Measurements from ENCODE around the gene ATAD1.

Gene ATAD1

GRCh38 chr10:87757685-87758084 lies 60.3 kb downstream of the ATAD1 start:
- H3K79me2 ChIP-seq (ENCODE audit: insufficient read depth, low read length), result no peaks in the 10 kb centered on the region
- H3K27ac ChIP-seq (ENCODE audit: low read depth, low read length, poor library complexity, severe bottlenecking), result no peak overlapping the region
- H3K9me2 ChIP-seq (ENCODE audit: low read depth, low read length), result no peaks in the 10 kb centered on the region
- TF ChIP-seq EZH2 (IDR thresholded peaks at IDR 0.05; ENCODE audit: borderline replicate concordance, low read length) (no peak), CTCF (IDR thresholded peaks at IDR 0.05; ENCODE audit: low read length) (no peak)
- H2AFZ ChIP-seq (ENCODE audit: low read length), result no peak overlapping the region
- no peaks in the 10 kb centered on the region for H3F3A ChIP-seq (ENCODE audit: insufficient read depth, low read length)
- H3K9ac ChIP-seq (ENCODE audit: low read length), result no peak overlapping the region
- H3K9me3 ChIP-seq (ENCODE audit: low read length), result no peaks in the 10 kb centered on the region
- H3K36me3 ChIP-seq (ENCODE audit: insufficient read depth, low read length), result peaks cover 50% of the 10 kb centered on the region
- H3K4me2 ChIP-seq (ENCODE audit: low read length), result no peak overlapping the region
- no peak overlapping the region for H3K4me3 ChIP-seq (ENCODE audit: low read depth, low read length, poor library complexity, severe bottlenecking)
- H3K4me1 ChIP-seq (ENCODE audit: insufficient read depth, low read length, severe bottlenecking), result no peaks in the 10 kb centered on the region
- no peaks in the 10 kb centered on the region for H3K27me3 ChIP-seq (ENCODE audit: insufficient read depth, low read length)
- no peaks in the 10 kb centered on the region; the same call in 1 of the 2 replicates for H4K20me1 ChIP-seq (ENCODE audit: insufficient read depth, low read length)

GRCh38 chr10:87753995-87754866 lies 63.8 kb downstream of the ATAD1 start:
- Histone ChIP-seq H3K4me1 (ENCODE audit: insufficient read depth, low read length, severe bottlenecking) (no peaks in the 10 kb centered on the region), H3K27ac (ENCODE audit: low read depth, low read length, poor library complexity, severe bottlenecking) (no peak overlapping the region), H3K79me2 (ENCODE audit: insufficient read depth, low read length) (no peaks in the 10 kb centered on the region), H3K9me2 (ENCODE audit: low read depth, low read length) (no peaks in the 10 kb centered on the region), H3K36me3 (ENCODE audit: insufficient read depth, low read length) (peaks cover 39% of the 10 kb centered on the region), H2AFZ (ENCODE audit: low read length) (no peak overlapping the region), H3K4me3 (ENCODE audit: low read depth, low read length, poor library complexity, severe bottlenecking) (no peak overlapping the region), H3K4me2 (ENCODE audit: low read length) (no peak overlapping the region), H3F3A (ENCODE audit: insufficient read depth, low read length) (no peaks in the 10 kb centered on the region), H4K20me1 (ENCODE audit: insufficient read depth, low read length) (no peaks in the 10 kb centered on the region; the same call in 1 of the 2 replicates), H3K27me3 (ENCODE audit: insufficient read depth, low read length) (no peaks in the 10 kb centered on the region), H3K9ac (ENCODE audit: low read length) (no peak overlapping the region), H3K9me3 (ENCODE audit: low read length) (no peaks in the 10 kb centered on the region)
- TF ChIP-seq CTCF (IDR thresholded peaks at IDR 0.05; ENCODE audit: low read length) (no peak), EZH2 (IDR thresholded peaks at IDR 0.05; ENCODE audit: borderline replicate concordance, low read length) (no peak)

- Histone ChIP-seq H3K4me2 (ENCODE audit: low read length) (no peak overlapping the region), H3K4me1 (ENCODE audit: insufficient read depth, low read length, severe bottlenecking) (no peaks in the 10 kb centered on the region), H3K36me3 (ENCODE audit: insufficient read depth, low read length) (peaks cover 39% of the 10 kb centered on the region), H3K4me3 (ENCODE audit: low read depth, low read length, poor library complexity, severe bottlenecking) (no peak overlapping the region), H3K27ac (ENCODE audit: low read depth, low read length, poor library complexity, severe bottlenecking) (no peak overlapping the region), H3K9me2 (ENCODE audit: low read depth, low read length) (no peaks in the 10 kb centered on the region), H3F3A (ENCODE audit: insufficient read depth, low read length) (no peaks in the 10 kb centered on the region), H3K9ac (ENCODE audit: low read length) (no peak overlapping the region), H3K9me3 (ENCODE audit: low read length) (no peaks in the 10 kb centered on the region), H3K79me2 (ENCODE audit: insufficient read depth, low read length) (no peaks in the 10 kb centered on the region), H3K27me3 (ENCODE audit: insufficient read depth, low read length) (no peaks in the 10 kb centered on the region), H4K20me1 (ENCODE audit: insufficient read depth, low read length) (no peaks in the 10 kb centered on the region; the same call in 1 of the 2 replicates), H2AFZ (ENCODE audit: low read length) (no peak overlapping the region)
- no peak for TF ChIP-seq CTCF (IDR thresholded peaks at IDR 0.05; ENCODE audit: low read length)
- no peak for TF ChIP-seq EZH2 (IDR thresholded peaks at IDR 0.05; ENCODE audit: borderline replicate concordance, low read length)
Observed at GRCh38 chr10:87752566-87752965, 65.5 kb downstream of the ATAD1 start.

Measured in OCI-LY1 (cell line).